Measurements from ENCODE around the gene SLC35F4.

DNA sequence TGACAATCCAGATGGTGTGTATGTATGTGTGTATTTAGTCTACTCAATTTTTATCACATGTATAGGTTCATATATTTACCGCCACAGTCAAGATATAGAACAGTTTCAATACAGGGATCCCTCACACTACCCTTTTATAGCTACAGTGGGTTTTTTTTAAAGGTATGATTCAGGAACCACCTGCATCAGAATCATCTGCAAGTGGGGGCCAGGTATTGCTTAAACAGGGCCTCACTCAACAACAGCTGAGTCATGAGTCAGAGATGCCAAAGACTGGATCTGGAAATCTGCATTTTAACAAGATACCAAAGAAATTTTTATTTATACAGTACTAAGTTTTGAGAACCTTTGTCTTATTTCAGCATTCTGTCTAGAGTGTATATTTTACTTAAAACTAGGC lies 117.6 kb downstream of the SLC35F4 start:
- TF ChIP-seq, protein P1, sequence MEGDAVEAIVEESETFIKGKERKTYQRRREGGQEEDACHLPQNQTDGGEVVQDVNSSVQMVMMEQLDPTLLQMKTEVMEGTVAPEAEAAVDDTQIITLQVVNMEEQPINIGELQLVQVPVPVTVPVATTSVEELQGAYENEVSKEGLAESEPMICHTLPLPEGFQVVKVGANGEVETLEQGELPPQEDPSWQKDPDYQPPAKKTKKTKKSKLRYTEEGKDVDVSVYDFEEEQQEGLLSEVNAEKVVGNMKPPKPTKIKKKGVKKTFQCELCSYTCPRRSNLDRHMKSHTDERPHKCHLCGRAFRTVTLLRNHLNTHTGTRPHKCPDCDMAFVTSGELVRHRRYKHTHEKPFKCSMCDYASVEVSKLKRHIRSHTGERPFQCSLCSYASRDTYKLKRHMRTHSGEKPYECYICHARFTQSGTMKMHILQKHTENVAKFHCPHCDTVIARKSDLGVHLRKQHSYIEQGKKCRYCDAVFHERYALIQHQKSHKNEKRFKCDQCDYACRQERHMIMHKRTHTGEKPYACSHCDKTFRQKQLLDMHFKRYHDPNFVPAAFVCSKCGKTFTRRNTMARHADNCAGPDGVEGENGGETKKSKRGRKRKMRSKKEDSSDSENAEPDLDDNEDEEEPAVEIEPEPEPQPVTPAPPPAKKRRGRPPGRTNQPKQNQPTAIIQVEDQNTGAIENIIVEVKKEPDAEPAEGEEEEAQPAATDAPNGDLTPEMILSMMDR (IDR thresholded peaks at IDR 0.05; ENCODE audit: low read depth, low read length) = no peak
- TF ChIP-seq POLR2A (IDR thresholded peaks at IDR 0.05; ENCODE audit: extremely low read depth, insufficient read length) = no peak
- TF ChIP-seq MYC (IDR thresholded peaks at IDR 0.05; ENCODE audit: low read depth, low read length) = no peak

Data from NB4 (cell line).